GDM1 (cell line): ENCODE results near the gene METTL26.

Experiments used
- DNase-seq: peaks from one replicate; lab custom pipeline; 2025; lab: John Stamatoyannopoulos, UW

METTL26 gene

DNA sequence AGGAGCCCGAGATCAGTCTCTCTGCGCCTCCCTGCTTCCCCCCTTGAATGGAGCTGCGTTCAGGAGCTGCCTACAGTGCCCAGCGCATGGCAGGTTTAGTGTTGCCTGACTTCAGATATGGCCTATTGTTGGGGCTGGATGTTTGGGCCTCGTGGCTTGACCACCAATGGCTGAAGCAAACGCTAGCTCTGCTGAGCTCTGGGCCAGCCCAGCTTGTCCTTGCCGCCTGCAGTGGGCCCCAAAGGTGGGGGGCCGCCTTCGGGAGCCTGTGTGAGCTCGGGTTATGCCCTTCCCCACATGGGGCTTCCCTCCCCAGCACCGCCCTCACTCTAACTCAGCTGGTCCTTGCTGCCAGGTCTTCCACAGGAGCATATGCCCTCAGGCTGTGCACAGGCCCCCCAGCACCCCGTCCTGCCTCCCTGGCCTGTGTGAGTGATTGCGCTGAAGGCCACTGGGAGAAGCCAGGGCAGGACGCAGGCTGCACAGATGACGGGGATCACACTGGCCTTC, 2.0 kb upstream of the METTL26 start:
- no peak for DNase-seq

DNA sequence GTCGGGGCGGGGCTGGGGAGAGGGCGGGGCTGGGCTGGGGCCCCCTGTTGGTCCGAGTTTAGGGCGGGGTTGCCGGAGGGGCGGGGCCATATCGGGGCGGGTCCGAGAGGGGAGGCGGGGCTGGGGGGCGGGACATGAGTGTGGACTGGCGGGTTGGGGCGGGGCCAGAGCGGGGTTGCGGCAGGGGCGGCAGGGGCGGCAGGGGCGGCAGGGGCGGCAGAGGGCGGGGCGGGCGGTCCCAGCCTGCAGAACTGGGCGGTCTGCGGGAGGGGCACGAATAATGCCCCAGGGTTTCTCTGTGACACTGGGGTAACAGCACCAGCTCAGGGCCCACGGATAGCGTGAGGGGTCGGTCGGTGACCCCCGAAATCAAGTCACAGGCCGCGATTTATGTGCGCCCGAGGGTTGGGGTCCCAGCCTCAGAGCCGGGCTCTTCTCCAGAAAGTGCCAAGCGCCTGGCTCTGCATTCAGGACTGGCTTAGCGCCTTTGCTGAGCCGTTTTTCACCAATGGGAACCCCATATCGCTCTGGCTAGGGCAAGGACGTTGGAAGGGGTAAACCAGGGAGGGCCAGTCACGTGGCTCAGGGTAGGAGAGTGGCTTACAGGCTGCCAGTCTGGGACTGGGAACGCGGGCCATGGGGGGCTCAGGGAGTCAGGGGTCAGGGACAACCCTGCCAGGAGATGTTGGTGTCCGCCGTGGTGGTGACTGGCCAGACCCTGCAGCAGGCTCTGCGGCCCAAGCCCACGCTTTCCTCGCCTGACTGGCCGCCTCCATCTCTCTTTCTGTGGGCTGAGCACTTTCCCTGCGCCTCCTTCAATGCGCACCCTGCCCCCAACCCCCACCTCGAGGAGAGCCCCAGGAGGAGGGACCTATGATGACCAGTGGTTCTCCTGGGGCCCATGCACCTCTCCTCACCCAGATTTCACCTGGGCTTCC, 1.2 kb upstream of the METTL26 start:
- DNase-seq: peak; percentile 86

GRCh38 chr16:635573-636205, 416 bp downstream of the METTL26 start:
- DNase-seq: no peak

DNA sequence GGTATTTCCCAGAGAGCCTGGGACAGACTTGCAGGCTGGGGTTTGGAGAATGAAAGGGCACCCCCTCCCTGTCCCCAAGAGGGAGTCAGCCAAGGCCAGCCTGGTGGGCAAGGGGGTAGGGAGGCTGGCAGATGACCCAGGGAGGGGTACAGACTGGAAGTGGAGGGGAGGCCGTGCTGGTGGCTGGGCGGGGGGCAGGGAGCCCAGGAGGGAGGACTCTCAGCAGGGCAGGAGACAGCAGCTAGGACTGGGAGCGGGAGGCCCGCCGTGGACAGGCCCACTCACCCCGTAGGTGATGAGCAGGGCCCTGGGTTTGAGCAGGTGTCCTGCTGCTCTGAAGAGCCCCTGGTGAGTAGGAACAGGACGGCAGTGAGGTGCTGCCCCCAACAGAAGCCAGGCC, 1.1 kb downstream of the METTL26 start:
- no peak for DNase-seq

DNA sequence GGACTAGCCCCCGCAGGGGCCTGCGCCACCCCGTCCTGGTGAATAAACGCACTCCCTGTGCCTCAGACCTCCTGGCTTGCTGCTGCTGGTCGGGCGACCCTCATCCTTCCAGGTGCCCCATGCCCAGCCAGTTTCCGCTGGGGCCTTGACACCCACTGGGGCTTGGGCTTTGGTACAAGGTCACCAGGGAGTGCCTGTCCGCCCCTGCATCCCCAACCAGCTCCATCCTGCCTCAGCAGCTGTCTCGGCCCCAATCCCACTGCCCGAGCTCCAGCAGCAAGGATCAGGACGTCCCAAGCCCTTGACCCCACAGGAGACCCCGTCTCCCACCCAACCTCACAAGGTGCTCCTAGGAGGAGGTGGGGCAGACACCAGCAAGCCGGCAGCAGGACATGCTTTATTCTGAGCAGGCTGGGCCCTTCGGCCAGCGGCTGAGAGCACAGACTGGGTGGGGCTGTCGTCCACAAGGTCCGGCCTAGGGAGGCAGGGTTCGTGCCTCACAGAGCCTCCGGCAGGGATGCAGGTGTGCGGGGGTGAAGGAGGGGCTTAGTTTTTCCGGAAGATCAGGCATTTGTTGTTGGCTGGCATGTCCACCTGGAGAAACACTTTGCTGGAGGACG, 1.9 kb downstream of the METTL26 start:
- no peak for DNase-seq

GRCh38 chr16:633336-634050, 2.6 kb downstream of the METTL26 start:
- no peak for DNase-seq

DNA sequence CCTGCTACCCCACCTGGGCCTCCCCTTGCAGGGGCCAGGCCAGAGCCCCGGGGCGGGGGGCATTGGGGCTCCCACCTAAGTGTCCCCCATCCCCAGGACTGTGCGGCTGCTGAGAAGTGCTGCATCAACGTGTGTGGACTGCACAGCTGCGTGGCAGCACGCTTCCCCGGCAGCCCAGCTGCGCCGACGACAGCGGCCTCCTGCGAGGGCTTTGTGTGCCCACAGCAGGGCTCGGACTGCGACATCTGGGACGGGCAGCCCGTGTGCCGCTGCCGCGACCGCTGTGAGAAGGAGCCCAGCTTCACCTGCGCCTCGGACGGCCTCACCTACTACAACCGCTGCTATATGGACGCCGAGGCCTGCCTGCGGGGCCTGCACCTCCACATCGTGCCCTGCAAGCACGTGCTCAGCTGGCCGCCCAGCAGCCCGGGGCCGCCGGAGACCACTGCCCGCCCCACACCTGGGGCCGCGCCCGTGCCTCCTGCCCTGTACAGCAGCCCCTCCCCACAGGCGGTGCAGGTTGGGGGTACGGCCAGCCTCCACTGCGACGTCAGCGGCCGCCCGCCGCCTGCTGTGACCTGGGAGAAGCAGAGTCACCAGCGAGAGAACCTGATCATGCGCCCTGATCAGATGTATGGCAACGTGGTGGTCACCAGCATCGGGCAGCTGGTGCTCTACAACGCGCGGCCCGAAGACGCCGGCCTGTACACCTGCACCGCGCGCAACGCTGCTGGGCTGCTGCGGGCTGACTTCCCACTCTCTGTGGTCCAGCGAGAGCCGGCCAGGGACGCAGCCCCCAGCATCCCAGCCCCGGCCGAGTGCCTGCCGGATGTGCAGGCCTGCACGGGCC, 3.4 kb downstream of the METTL26 start:
- DNase-seq: no peak

DNA sequence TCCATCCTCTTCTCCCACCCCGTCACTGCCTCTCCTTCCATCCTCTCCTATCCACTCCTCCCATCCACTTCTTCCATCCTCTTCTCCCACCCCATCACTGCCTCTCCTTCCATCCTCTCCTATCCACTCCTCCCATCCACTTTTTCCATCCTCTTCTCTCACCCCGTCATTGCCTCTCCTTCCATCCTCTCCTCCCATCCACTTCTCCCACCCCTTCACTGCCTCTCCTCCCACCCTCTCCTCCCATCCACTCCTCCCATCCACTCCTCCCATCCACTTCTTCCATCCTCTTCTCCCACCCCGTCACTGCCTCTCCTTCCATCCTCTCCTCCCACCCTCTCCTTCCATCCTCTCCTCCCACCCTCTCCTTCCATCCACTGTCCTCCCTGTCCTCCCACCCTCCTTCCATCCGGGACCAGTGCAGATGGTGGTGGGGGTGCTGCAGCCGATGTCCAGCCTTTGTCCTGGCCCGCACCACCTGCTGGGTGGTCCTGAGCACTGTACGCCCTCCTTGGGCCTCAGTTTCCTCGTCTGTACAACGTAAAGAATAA, 4.2 kb downstream of the METTL26 start:
- DNase-seq: no peak

DNA sequence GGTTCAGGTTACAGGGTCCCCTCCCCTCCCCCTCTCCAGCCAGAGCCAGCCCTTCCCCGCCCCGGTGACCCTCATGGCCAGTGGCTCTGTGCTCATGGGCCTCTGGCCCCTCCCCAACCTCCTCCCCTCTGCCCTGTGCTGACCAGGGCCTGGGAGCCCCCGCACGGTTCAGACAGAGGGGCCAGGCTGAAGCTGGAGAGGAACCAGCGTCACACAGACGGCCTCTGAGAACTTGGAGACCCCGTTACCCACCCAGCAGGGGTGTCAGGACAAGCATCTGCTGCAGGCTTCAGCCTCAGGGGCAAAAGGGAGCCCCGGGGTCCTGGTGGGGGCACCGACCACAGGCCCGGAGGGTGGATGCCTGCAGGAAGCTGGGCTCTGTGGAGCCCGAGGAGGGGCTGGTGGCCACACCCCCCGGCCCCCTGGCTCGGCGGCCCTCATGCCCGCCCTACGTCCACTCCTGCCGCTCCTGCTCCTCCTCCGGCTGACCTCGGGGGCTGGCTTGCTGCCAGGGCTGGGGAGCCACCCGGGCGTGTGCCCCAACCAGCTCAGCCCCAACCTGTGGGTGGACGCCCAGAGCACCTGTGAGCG, 5.2 kb downstream of the METTL26 start, which contains the start of gene WFIKKN1:
Gene WFIKKN1, plus strand, starts transcription at position 171 of the 591 bp plus-strand sequence. Its CDS starts 269 bp downstream, at position 440.
- DNase-seq: no peak

- no peak for DNase-seq
Observed at GRCh38 chr16:630249-630814, 5.8 kb downstream of the METTL26 start.

GRCh38 chr16:629833-630248, 6.3 kb downstream of the METTL26 start:
- no peak for DNase-seq

GRCh38 chr16:629185-629832, 6.8 kb downstream of the METTL26 start:
- DNase-seq: no peak

DNA sequence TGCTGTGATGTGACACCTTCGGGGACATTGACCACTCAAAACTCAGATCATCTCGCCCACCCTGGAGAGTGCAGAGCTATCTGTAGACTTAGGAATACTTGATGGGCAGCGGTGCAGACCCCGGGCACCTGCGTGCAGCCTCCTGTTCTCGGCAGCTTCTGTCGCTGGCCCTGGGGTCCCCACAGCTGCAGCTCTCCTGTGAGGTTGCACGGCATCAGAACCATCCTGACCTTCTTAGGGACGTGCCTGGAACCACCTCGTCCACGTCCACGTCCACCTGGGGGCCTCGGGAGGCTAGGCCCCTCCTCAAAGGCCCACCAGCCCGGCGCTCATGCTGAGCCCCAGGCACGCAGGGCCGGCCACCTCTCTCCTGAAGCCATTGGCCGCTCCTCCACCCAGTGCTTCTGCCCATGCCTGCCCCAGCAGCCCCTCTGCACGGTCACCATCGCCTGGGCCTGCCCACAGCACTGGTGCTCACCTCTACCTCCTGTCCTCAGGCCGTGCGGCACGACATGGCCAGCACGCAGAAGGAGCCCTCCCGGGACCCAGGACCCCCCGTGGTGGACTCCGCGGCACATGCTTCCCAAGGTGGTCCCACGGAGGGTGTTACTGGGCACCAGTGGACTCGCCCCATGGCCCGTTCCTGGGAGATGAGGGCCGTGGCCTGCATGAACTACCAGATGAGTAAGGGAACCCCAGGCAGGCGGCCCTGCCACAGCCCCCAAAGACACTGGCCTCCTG, 7.6 kb downstream of the METTL26 start:
- no peak for DNase-seq

DNA sequence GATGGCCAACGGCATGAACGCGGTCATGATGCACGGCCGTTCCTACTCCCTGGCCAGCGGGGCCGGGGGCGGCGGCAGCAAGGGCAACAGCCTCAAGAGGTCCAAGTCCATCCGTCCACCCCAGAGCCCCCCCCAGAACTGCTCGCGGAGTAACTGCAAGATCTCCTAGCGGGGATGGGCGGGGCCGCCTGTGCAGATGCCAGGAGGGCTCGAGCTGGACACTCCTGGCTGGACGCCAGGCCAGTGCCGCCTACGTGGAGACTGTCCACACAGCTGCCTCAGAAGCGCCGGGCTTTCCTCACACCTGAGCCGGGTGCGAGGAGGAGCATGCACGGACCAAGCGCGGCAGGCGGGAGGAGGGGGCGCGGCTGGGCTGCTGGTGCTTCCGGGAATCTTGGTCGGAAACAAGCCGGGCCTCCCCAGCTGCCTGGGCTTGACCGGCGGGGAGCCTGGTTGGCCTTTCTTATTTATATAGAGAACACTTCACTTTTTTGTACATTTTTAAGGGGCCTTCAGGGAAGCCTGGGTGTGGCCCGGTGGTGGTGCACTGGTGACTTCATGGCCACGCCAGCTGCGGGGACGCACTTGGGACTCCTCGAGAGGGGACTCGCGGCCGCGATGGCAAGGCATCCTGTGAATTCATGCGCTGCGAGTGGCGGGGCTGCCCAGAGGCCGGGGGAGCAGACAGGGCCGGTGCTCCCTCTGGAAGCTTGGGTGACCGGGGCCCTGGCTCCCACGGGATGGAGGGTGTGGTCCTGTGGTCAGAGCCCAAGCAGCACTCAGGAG, 8.5 kb downstream of the METTL26 start:
- no peak for DNase-seq

DNA sequence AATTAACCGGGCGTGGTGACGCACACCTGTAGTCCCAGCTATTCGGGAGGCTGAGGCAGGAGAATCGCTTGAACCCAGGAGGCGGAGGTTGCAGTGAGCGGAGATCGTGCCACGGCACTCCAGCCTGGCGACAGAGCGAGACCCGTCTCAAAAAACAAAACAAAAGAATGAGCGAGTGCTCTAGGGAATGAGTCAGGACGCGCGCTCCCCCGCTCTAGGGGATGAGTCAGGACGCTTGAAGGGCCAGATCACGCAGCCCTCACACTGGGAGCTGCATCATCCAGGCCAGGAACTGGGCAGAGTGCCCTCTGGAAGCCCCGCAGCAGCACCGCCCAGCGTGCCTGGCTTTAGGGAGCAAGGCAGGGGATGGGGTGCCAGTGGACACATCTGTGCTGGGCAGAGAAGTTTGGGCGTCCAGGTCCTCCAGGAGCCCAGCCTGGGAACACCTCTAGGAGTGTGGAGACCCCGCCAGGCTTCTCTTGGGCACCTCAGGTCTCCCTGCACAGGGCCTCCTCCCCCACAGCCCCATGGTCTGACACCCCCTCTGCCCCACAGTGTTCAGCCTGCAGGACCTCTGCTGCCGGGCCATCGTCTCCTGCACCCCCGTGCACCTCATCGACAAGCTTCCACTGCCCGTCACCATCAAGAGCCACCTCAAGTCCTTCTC, 9.2 kb downstream of the METTL26 start:
- no peak for DNase-seq

GRCh38 chr16:625977-626765, 9.9 kb downstream of the METTL26 start:
- no peak for DNase-seq
